SJSA1 (cell line): ENCODE measurements around the gene KIAA2012. TPM values are rescaled to one million over a fixed set of nuclear protein-coding genes. Genes with fewer than 3 reads are reported as not detected.

Experiments
- DNase-seq, 2 experiments: peaks; one replicate each; pipeline ENCODE4 v3.0.0-alpha.2; 2015 to 2020; ENCODE audit warnings: low spot score in 2 of 2, low read depth in 1 of 2
- H3K27ac ChIP-seq: fragments of 250-450 bp; sonication (Bioruptor Pico); 2 replicates; pipeline ENCODE4 v1.5.1; 2020; ENCODE audit warnings: mild to moderate bottlenecking, moderate library complexity
- H3K27me3 ChIP-seq: fragments of 250-450 bp; sonication (Bioruptor Pico); replicated peaks from 2 replicates; pipeline ENCODE4 v1.5.1; 2020; ENCODE audit warnings: mild to moderate bottlenecking, moderate library complexity
- H3K36me3 ChIP-seq: fragments of 250-450 bp; sonication (Bioruptor Pico); 2 replicates; pipeline ENCODE4 v1.5.1; 2020; ENCODE audit warnings: mild to moderate bottlenecking
- H3K4me1 ChIP-seq: fragments of 250-450 bp; sonication (Bioruptor Pico); replicated peaks from 2 replicates; pipeline ENCODE4 v1.6.1; 2021; ENCODE audit warnings: mild to moderate bottlenecking
- H3K4me3 ChIP-seq: fragments of 250-450 bp; sonication (Bioruptor Pico); 2 replicates; pipeline ENCODE4 v1.5.1; 2020; ENCODE audit warnings: mild to moderate bottlenecking
- H3K9me3 ChIP-seq: fragments of 250-450 bp; sonication (Bioruptor Pico); replicated peaks from 2 replicates; pipeline ENCODE4 v1.5.1; 2020; ENCODE audit warnings: mild to moderate bottlenecking
- total RNA-seq: library from RNA; depleted of rRNA; stranded (reverse); fragments of >200 nt; shearing (Covaris generic); gene quantifications from 2 replicates; pipeline ENCODE4 v1.2.3, GENCODE V29; 2014; rRNA removed

The KIAA2012 gene
- 0.03 TPM in 1 of 2 replicates, not detected in the other for total RNA-seq

DNA sequence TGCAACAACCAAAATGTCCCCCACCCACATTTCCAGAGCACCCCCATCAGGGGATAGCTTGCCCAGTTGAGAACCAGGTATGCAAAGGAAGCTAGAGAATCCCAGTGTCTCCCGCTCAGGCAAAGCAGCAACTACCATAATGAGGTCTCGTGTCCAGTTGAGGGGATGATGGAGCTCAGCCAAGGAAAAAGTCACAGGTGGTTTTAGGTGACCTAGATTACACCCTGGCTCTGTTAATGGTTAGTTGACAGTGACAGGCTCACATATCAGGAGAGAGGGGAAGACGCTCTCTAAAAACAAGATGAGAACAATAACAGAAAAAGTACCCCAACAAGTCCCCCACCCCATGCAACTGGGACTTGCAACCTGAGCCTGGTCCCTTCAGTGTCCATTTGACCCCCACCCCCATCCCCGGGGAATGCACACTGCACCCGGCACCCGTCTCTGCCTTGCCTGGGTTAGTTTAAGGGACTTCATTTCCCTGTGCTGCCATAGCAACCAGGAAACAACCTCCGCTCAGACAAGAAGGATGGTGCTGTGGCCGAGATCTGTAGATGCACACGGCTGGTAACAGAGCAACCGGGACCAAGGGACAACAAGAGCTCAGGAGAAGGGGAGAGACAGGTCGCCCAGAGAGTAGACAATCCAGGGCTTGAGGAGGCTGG, at the start of gene KIAA2012:
TSS of gene KIAA2012 (plus strand) at position 519 of the 665 bp plus-strand sequence. CDS start 373 bp downstream, outside the sequence.
- no peak for DNase-seq
- Histone ChIP-seq H3K27ac (no peak within 1 kb of the TSS), H3K4me1 (peaks cover 8% of the 10 kb centered on the region), H3K9me3 (no peaks in the 10 kb centered on the region), H3K36me3 (no peaks in the 10 kb centered on the region), H3K4me3 (no peak within 1 kb of the TSS), H3K27me3 (no peaks in the 10 kb centered on the region)

- no peaks in the 10 kb centered on the region for H3K4me1 ChIP-seq
- H3K36me3 ChIP-seq, result no peaks in the 10 kb centered on the region
- no peaks in the 10 kb centered on the region for H3K27me3 ChIP-seq
- no peak overlapping the region for H3K27ac ChIP-seq
- no peak overlapping the region for H3K4me3 ChIP-seq
- no peaks in the 10 kb centered on the region for H3K9me3 ChIP-seq
- DNase-seq, result no peak
Measured at GRCh38 chr2:202023904-202024266, 49.2 kb upstream of the KIAA2012 start.

- Histone ChIP-seq H3K9me3 (no peaks in the 10 kb centered on the region), H3K27ac (no peak overlapping the region), H3K27me3 (no peaks in the 10 kb centered on the region), H3K4me3 (no peak overlapping the region), H3K36me3 (no peaks in the 10 kb centered on the region), H3K4me1 (no peaks in the 10 kb centered on the region)
- DNase-seq, result no peak
Measured at GRCh38 chr2:202024871-202025270, 48.2 kb upstream of the KIAA2012 start.

DNA sequence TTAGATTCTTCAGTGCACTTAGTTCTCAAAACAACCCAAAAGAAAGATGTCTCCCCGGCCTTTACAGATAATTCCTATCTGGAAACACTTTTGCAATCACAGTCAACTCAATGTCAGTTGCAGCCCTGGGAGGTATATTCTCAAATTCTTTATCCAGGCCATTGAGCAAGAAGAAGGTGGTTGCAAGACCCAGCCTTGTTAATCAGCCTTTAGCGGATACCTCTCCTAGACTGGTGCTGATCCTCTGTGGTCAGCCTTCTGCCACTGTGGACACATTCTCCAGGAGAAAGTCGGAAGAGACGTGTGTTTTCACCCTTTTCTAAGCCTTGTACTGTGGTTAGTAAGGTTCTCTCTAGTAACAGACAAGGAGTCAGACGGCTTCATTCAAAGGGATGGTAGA, 47.2 kb upstream of the KIAA2012 start:
- no peak for DNase-seq
- no peaks in the 10 kb centered on the region for H3K27me3 ChIP-seq
- no peaks in the 10 kb centered on the region for H3K36me3 ChIP-seq
- H3K4me3 ChIP-seq, result no peak overlapping the region
- H3K4me1 ChIP-seq, result peaks cover 6% of the 10 kb centered on the region; the same call in 1 of the 2 replicates
- no peaks in the 10 kb centered on the region for H3K9me3 ChIP-seq
- H3K27ac ChIP-seq, result no peak overlapping the region

- no peak overlapping the region for H3K27ac ChIP-seq
- no peak overlapping the region for H3K4me3 ChIP-seq
- H3K27me3 ChIP-seq, result no peaks in the 10 kb centered on the region
- no peaks in the 10 kb centered on the region for H3K36me3 ChIP-seq
- H3K4me1 ChIP-seq, result peaks cover 11% of the 10 kb centered on the region
- DNase-seq, result no peak
- H3K9me3 ChIP-seq, result no peaks in the 10 kb centered on the region
Measured at GRCh38 chr2:202026507-202026906, 46.5 kb upstream of the KIAA2012 start.

DNA sequence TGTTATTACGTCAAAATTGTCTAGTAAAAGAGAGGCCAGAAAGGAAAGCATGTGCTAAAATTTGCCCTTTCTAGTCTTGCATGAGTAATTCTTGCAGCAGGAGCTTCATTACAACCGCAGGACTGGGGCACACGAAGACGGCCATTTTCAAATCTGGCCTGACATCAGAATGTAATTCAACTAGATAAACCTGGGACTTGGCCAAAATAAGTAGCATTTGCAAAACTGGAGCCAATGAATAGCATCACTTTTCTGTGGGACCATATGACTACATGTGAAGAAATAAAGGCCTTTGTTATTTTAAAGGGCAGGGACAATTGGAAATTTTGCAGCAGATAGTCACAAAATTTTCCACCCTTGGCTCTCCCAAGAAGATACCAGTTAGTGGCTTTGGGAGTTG, 42.4 kb upstream of the KIAA2012 start:
- Histone ChIP-seq H3K4me3 (no peak overlapping the region), H3K27me3 (no peaks in the 10 kb centered on the region), H3K4me1 (peaks cover 28% of the 10 kb centered on the region), H3K9me3 (no peaks in the 10 kb centered on the region; the same call in 1 of the 2 replicates), H3K36me3 (peaks cover 20% of the 10 kb centered on the region), H3K27ac (no peak overlapping the region)
- no peak for DNase-seq

GRCh38 chr2:202031246-202031951, 41.7 kb upstream of the KIAA2012 start:
- Histone ChIP-seq H3K4me1 (peaks cover 33% of the 10 kb centered on the region), H3K36me3 (peaks cover 27% of the 10 kb centered on the region), H3K27me3 (no peaks in the 10 kb centered on the region), H3K9me3 (no peaks in the 10 kb centered on the region; the same call in 1 of the 2 replicates), H3K4me3 (no peak overlapping the region), H3K27ac (peak overlapping the region; percentile 81; the same call in 1 of the 2 replicates)
- DNase-seq, result no peak

DNA sequence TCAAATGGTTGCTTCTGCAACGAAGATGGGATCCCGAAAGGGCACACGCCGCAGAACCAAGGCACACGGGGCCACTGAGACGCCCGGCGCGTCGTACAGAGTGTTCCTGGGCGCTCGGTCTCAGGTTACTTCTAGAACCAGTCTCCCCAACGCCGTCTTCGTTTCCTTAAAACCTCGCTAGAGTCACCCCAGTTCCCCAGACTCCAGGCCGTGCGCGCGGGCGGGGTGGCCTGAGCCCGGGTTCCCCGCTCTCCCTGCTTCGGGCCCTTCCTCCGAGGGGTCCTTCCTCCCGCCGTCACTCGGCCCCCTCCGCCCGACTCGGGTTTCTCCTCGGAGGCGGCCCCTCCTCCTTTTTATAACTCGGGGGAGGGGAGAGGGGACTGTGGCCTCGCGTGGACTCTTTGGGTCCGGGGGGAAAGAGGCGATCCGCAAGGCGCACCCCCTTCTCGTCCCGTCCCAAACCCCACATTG, 40.2 kb upstream of the KIAA2012 start:
- Histone ChIP-seq H3K4me1 (peaks cover 44% of the 10 kb centered on the region), H3K36me3 (peaks cover 40% of the 10 kb centered on the region), H3K4me3 (peak overlapping the region; percentile 93), H3K9me3 (no peaks in the 10 kb centered on the region; the same call in 1 of the 2 replicates), H3K27ac (peak overlapping the region; percentile 81), H3K27me3 (no peaks in the 10 kb centered on the region)
- DNase-seq, result peak; percentile 66 to 73

- Histone ChIP-seq H3K4me3 (peak within 1 kb of the TSS; percentile 93), H3K36me3 (peaks cover 46% of the 10 kb centered on the region), H3K27me3 (no peaks in the 10 kb centered on the region), H3K9me3 (no peaks in the 10 kb centered on the region; the same call in 1 of the 2 replicates), H3K4me1 (peaks cover 51% of the 10 kb centered on the region), H3K27ac (peak within 1 kb of the TSS; percentile 81)
- DNase-seq, result peak; percentile 92 to 96
Measured at GRCh38 chr2:202033317-202034248, 39.5 kb upstream of the KIAA2012 start, which contains the start of gene FZD7. Gene FZD7, plus strand, starts transcription at chr2:202033855. Its CDS starts 793 bp downstream, at chr2:202034648.

DNA sequence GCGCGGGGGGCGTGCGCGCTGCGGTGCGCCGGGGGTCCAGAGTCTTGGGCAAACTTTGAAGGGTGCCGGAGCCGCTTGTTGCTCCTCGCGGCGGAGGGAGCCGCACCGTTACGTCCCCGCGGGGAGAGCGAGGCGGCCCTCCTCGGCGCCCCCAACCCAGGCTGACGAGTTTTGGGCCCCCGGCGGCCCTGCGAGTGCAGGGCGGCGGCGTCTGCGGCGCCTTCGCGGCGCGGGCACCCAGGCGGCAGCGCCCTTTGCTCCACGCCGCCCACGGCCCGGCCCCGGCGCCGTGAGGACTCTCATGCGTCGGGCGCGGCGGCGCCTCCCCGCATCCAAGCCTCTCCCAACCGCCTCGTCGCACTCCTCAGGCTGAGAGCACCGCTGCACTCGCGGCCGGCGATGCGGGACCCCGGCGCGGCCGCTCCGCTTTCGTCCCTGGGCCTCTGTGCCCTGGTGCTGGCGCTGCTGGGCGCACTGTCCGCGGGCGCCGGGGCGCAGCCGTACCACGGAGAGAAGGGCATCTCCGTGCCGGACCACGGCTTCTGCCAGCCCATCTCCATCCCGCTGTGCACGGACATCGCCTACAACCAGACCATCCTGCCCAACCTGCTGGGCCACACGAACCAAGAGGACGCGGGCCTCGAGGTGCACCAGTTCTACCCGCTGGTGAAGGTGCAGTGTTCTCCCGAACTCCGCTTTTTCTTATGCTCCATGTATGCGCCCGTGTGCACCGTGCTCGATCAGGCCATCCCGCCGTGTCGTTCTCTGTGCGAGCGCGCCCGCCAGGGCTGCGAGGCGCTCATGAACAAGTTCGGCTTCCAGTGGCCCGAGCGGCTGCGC, 38.6 kb upstream of the KIAA2012 start:
- peaks cover 48% of the 10 kb centered on the region for H3K36me3 ChIP-seq
- H3K9me3 ChIP-seq, result no peaks in the 10 kb centered on the region; the same call in 1 of the 2 replicates
- H3K27me3 ChIP-seq, result no peaks in the 10 kb centered on the region
- DNase-seq, result peak in 1 of 2 experiments; percentile 60
- H3K4me3 ChIP-seq, result peak overlapping the region; percentile 93
- H3K27ac ChIP-seq, result peak overlapping the region; percentile 79
- H3K4me1 ChIP-seq, result peaks cover 59% of the 10 kb centered on the region

- peak in 1 of 2 experiments; percentile 31 for DNase-seq
- peak overlapping the region; percentile 93 for H3K4me3 ChIP-seq
- no peaks in the 10 kb centered on the region for H3K27me3 ChIP-seq
- H3K4me1 ChIP-seq, result peaks cover 67% of the 10 kb centered on the region
- peaks cover 48% of the 10 kb centered on the region for H3K36me3 ChIP-seq
- H3K27ac ChIP-seq, result no peak overlapping the region
- H3K9me3 ChIP-seq, result no peaks in the 10 kb centered on the region; the same call in 1 of the 2 replicates
Measured at GRCh38 chr2:202035089-202035940, 37.7 kb upstream of the KIAA2012 start.

DNA sequence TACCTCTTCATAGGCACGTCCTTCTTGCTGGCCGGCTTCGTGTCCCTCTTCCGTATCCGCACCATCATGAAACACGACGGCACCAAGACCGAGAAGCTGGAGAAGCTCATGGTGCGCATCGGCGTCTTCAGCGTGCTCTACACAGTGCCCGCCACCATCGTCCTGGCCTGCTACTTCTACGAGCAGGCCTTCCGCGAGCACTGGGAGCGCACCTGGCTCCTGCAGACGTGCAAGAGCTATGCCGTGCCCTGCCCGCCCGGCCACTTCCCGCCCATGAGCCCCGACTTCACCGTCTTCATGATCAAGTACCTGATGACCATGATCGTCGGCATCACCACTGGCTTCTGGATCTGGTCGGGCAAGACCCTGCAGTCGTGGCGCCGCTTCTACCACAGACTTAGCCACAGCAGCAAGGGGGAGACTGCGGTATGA, 37.1 kb upstream of the KIAA2012 start:
- H3K4me3 ChIP-seq, result peak overlapping the region; percentile 93
- H3K9me3 ChIP-seq, result no peaks in the 10 kb centered on the region; the same call in 1 of the 2 replicates
- peaks cover 48% of the 10 kb centered on the region for H3K36me3 ChIP-seq
- H3K4me1 ChIP-seq, result peaks cover 66% of the 10 kb centered on the region
- DNase-seq, result peak in 1 of 2 experiments; percentile 24
- H3K27me3 ChIP-seq, result no peaks in the 10 kb centered on the region
- no peak overlapping the region; the same call in 1 of the 2 replicates for H3K27ac ChIP-seq
